ENCODE measurements around the gene FTH1.
"Not testable (repeated sequence)": the region's sequence is repeated elsewhere in the genome, so short reads cannot be mapped to it uniquely, and the experiment has no call there.

FTH1 gene

DNA sequence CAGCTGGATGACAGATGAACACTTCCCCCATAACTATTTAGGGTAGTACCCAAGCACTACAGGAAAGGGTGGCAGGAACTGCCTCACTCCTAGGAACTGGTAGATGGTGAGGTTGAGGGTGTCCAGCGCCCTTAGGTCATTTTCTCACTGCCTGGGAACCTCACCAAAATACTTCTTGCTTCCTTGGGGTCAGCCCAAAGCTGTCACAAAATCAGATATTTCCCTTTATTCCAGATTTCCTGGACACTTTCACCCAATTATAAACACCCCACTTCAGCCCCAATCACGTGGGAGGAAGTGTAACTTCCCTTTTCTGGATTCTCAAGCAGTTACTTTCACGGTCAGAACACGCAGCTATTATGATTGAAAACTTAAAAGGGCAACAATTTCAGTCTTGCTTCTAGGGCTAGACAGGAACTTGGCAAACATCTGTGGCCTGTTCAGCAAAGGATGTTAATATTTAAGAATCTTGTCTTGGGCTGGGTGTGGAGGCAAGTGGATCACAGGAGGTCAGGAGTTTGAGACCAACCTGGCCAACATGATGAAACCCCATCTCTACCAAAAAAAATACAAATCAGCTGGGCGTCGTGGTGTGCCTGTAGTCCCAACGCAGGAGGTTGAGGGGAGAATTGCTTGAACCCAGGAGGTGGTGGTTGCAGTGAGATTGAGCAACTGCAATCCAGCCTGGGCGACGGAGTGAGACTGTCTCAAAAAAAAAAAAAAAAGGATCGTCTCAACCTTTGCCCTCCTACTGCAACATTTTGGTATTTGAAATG lies 4.0 kb downstream of the FTH1 start:
- no peak for DNase-seq (ENCODE audit: low read depth in 2 of 2)

DNA sequence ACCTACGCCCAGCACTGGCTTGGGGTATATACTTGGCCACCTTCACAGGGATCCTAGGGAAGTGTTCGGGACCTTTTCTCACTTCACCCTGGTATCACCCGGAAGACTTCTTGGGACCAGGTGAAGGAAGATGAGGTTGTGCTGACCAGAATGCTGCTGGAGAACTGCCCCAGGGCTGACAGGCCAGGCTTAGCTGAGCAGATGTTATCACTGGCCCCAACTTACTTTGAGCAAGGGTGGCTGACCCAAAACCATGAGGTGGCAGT lies 4.5 kb downstream of the FTH1 start:
- DNase-seq (ENCODE audit: low read depth in 2 of 2), result no peak

DNA sequence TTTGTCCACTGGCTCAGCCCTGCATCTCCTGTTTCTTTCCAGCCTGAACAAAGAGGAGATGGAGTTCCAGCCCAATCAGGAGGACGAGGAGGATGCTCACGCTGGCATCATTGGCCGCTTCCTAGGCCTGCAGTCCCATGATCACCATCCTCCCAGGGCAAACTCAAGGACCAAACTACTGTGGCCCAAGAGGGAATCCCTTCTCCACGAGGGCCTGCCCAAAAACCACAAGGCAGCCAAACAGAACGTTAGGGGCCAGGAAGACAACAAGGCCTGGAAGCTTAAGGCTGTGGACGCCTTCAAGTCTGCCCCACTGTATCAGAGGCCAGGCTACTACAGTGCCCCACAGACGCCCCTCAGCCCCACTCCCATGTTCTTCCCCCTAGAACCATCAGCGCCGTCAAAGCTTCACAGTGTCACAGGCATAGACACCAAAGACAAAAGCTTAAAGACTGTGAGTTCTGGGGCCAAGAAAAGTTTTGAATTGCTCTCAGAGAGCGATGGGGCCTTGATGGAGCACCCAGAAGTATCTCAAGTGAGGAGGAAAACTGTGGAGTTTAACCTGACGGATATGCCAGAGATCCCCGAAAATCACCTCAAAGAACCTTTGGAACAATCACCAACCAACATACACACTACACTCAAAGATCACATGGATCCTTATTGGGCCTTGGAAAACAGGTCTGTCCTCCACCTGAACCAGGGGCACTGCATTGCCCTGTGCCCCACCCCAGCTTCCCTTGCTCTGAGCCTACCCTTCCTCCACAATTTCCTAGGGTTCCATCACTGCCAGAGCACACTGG lies 5.0 kb downstream of the FTH1 start:
- no peak for DNase-seq (ENCODE audit: low read depth in 2 of 2)

DNA sequence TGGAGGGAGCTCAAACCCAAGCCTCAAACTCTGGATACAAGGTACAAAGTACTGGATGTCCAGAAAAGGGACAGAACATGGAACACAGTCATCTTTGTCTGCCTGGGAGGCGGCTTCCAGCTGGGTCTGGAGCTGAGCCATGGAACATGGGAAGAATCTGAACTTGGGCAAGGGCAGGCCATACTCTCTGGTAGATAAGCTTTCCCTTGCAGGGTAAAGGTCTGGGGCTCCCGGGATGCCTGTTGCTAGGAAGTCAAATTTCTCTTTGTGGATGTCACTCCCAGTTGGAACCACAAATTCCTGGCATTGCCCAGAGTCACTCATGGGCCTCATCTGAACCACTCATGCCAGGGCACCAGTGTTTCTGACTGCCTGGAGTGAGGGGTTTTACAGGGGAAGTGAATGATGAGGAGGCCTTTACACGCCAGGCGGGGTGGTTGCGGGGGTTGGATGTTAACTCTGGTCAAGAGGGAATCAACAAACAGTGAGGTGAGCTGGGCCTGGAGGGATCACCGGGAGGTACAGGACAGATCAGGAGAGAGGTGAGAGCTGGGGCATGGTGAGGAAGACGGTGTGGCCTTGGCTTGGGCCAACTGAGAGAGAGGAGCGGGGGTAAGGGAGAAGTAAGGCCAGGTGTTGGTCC lies 5.7 kb downstream of the FTH1 start:
- DNase-seq (ENCODE audit: low read depth in 2 of 2), result no peak

DNA sequence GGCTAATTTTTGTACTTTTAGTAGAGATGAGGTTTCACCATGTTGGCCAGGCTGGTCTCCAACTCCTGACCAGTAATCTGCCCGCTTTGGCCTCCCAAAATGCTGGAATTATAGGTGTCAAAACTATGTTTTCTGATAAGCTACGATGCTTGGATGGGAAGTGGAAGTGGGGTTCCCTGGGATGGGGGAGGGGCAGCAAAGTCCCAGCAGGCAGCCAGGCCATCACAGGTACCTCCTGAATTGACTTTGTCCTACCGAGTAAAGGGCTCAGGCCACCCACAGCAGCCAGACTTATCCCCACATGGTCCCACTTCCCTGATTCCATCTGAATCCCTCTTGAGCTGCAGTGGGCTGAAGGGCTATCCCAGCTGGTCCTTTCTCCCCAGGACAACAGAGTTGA lies 6.9 kb downstream of the FTH1 start:
- no peak for DNase-seq (ENCODE audit: low read depth in 2 of 2)

DNA sequence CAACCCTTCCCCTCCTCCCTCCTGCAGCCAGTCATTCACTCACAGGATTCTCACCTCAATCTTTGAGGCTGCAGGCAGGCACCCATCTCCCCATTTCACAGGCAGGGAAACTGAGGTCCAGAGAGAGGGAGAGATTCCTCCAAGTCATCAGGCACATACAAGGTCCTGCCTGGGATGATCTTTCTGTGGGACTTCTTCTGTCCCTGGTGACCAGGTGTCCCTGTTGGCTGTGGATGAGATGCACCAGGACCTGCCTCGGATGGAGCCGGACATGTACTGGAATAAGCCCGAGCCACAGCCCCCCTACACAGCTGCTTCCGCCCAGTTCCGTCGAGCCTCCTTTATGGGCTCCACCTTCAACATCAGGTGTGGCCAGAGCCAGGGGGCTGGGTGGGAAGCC lies 7.8 kb downstream of the FTH1 start:
- DNase-seq (ENCODE audit: low read depth in 2 of 2), result no peak

DNA sequence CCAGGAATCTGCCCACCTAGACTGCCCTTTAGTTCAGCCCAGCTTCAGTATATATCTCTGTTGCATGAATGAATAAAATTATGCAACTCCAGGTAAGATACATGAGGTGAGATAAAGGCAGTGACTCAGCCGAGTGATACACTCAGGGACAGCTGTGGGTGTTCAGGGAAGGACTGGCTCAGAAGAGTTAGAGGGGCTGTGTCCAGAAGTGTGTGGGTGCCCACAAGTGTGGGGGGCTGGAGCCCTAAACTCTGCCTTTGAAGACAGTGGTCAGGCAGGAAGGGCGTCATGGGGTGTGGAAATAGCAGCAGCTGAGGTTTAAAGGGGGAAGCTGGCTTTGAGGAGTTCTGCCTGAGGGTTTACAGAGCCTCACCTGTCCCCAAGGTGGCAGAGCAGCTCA lies 8.3 kb downstream of the FTH1 start:
- DNase-seq (ENCODE audit: low read depth in 2 of 2), result no peak

DNA sequence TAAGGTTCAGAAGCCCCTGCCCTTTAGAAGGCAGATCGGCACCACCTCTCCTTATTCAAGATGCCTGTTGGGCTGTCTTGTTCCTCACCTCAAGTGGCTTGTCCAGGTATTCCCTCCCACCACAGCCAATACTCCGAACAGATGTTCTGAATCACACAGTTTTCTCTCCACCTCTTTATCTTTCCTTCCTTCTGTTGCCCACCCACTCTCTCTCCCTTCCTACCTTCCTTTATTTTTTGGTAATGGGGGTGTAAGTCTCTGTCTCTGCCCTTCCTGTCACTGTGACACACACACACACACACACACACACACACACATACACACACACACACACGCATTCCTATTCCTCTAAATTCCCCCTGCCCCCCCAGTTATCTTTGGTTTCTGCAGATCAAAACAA lies 8.8 kb downstream of the FTH1 start:
- DNase-seq (ENCODE audit: low read depth in 2 of 2), result no peak

DNA sequence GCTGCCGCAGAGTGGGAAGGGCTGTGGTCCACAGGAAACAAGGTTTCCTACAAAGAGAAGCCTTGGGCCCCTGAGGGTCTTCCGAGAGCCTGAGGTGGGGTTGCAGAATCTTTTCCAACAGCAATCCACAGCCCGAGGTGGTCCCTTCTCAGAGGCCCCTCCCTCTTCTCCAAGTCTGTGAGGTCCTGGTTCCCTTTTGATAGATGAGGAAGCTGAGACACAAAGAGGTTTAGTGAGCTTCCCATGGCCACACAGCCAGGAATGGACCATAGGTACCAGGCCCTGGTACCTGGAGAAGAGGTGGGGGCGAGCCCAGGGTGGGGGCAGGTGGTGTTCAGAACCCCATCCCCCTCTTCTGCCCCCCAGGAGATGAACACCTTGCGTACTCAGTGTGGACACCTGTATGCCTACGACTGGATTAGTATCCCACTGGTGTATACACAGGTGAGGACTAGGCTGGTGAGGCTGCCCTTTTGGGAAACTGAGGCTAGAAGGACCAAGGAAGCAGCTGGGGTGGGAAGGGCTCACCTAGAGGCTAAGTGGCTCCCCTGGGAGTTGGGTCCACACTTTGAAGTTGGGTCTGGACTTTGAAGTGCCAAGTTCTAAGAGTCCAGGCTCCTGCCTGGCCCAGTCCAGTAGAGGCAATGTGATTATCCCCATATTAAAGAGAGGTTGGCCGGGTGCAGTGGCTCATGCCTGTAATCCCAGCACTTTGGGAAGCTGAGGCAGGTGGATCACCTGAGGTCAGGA lies 10.2 kb downstream of the FTH1 start:
- DNase-seq (ENCODE audit: low read depth in 2 of 2), result no peak

DNA sequence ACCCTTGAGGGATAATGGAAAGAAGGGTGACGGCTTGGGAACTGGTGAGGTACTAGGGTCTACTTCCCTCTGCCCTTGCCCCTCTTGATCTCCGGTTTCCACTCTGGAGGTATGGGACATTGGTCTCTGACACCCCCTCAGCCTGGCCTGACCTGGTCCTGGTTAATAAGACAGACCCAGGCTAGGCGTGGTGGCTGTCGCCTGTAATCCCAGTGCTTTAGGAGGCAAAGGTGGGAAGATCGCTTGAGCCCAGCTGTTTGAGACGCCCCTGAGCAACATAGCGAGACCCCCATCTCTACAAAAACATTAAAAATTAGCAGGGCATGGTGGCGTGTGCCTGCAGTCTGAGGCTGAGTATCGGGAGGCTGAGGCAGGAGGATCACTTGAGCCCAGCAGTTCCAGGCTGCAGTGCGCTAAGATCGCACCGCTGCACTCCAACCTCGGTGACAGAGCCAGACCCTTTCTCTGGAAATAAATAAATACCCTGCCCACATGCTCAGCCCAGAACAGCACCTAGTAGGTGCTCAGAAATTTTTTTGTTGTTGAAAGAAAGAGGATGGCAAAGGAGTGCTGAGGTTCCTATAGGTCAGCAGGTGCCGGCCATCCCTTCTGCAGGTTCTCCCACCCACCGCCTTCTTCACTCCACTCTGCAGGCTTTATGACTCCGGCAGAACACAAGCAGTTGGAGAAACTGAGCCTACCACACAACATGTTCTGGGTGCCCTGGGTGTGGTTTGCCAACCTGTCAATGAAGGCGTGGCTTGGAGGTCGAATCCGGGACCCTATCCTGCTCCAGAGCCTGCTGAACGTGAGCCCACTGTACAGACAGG lies 11.0 kb downstream of the FTH1 start:
- DNase-seq (ENCODE audit: low read depth in 2 of 2), result no peak

DNA sequence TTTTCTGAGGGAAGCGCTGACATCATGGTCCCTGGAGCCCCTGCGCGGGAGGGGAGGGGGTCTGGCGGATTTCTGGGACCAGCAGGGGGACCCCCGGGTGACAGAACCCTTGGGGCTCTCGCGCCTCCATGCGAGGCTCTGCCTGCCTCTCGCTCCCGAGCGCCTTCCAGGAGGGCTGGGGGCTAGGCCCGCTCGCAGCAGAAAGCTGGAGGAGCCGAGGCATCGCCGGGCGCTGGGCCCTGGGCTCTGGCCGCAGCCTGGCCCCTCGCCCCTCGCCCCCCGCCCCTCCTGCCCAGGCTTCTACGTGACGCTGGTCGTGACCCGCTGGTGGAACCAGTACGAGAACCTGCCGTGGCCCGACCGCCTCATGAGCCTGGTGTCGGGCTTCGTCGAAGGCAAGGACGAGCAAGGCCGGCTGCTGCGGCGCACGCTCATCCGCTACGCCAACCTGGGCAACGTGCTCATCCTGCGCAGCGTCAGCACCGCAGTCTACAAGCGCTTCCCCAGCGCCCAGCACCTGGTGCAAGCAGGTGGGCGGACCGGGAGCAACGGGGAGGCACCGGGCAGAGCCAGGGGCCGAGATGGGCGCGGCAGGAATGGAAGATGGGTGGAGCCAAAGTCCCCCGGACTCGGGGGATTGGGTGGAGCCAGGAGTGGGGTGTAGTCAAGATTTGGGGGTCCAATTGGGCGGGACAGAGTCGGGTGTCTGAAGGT lies 11.9 kb downstream of the FTH1 start:
- DNase-seq (ENCODE audit: low read depth in 2 of 2), result no peak

DNA sequence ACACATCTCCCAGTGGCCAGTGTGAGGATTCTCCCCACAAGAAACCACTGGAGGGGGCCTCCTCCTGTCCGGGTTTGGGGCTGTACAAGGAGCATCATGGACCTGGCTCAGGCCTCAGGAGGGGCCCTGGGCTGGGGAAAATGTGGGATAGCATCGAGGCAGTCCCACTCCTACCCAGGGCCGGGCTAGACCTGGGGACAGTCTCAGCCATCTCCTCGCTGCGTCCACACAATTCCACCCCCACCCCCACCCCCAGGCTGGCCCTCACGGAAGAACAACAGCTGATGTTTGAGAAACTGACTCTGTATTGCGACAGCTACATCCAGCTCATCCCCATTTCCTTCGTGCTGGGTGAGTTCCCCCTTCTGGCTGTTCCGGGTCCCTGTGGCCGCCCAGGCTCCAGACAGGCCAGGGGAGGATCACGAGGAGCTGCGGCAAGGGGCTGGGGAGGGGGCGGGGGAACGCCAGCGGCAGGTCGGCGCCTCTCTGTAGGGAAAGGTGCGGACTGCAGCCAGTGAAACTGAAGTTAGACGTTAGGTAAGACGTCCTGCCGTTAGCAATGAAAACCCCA lies 12.5 kb downstream of the FTH1 start:
- DNase-seq (ENCODE audit: low read depth in 2 of 2), result no peak

DNA sequence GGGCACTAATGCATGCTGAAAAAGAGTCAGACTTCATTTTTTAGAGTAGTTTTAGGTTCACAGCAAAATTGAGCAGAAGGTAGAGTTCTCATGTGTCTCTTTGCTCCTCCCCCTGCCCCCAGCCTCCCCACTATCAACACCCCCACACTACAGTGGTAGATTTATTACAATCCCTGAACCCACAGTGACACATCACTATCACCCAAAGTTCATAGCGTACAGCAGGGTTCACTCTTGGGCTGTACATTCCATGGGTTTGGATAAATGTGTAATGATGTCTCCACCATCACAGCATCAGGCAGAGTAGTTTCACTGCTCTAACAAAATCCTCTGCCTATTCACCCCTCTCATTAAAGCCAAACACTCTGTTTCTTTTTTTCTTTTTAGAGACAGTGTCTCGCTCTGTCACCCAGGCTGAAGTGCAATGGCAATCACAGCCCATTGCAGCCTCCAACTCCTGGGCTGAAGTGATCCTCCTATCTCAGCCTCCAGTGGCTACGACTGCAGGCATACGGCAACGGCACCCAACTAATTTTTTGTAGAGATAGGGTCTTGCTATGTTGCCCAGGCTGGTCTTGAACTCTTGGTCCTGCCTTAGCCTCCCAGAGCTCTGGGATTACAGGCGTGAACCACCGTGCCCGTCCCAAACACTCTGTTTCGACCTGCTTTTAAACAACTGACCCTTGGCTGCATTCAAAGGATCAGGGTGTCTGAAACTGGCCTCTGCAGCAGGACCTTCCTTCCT lies 13.2 kb downstream of the FTH1 start:
- no peak for DNase-seq (ENCODE audit: low read depth in 2 of 2)

DNA sequence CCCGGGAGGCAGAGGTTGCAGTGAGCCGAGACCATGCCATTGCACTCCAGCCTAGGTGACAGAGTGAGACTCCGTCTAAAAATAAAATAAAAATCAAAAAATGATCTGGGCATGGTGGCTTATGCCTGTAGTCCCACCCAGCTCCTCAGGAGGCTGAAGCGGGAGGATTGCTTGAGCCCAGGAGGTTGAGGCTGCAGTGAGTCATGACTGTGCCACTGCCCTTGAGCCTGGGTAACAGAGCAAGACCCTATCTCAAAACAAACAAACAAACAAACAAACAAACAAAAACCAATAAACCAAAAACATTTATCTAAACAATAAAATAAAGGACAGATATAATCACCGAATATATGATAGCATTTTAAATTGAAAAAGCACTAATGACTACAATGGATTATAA lies 13.8 kb downstream of the FTH1 start:
- not testable (repeated sequence) for DNase-seq (ENCODE audit: low read depth in 2 of 2)

DNA sequence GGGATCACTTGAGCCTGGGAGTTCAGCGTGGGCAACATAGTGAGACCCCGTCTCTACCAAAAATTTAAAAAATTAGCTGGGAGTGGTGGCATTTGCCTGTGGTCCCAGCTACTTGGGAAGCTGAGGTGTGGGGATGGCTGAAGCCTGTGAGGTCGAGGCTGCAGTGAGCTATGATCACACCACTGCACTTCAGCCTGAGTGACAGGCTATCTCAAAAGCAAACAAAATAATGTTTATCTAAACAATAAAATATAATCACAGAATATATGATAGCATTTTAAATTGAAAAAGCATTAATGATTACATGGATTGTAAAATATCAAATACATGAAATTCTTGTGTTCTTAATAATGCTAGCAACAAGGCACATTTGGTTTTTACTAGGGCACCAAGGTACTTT lies 14.6 kb downstream of the FTH1 start:
- no peak for DNase-seq (ENCODE audit: low read depth in 2 of 2)

DNA sequence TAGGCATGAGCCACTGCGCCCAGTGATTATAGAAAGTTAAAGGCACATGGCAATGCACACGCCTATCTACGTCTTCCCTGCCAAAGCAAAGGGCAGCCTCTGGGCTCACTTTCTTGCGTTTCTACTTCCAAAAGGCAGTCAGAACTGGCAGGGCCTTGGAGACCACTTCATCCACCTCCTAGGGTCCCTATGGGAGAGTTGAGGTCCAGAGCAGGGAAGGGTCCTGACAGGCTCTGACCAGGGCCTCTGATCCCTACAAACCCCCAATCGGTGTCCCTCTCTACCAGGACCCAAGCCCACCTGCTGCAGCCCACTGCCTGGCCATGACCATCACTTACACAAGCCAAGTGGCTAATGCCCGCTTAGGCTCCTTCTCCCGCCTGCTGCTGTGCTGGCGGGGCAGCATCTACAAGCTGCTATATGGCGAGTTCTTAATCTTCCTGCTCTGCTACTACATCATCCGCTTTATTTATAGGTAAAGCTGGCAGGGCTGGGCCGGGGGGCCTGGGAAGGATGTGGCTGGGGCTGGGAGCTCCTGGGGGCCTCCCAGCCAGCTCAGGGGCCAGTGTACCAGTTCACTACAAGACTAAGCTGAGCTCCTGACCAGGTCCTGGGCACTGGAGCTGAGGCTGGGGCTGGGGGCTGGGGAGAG lies 15.8 kb downstream of the FTH1 start:
- no peak for DNase-seq (ENCODE audit: low read depth in 2 of 2)

DNA sequence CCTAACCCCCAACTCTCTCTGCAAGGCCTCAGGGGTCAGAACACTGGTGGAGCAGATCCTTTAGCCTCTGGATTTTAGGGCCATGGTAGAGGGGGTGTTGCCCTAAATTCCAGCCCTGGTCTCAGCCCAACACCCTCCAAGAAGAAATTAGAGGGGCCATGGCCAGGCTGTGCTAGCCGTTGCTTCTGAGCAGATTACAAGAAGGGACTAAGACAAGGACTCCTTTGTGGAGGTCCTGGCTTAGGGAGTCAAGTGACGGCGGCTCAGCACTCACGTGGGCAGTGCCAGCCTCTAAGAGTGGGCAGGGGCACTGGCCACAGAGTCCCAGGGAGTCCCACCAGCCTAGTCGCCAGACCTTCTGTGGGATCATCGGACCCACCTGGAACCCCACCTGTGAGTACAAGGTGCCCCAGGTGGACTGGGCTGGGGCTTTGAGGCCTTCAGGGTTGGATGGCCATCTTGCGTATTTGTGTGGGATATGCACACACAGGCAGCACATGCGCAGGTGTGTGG lies 17.3 kb downstream of the FTH1 start, which contains the start of gene BEST1:
TSS of gene BEST1 (plus strand) at position 317 of the 513 bp plus-strand sequence. CDS start 1,456 bp downstream, outside the sequence.
- DNase-seq (ENCODE audit: low read depth in 2 of 2), result no peak

DNA sequence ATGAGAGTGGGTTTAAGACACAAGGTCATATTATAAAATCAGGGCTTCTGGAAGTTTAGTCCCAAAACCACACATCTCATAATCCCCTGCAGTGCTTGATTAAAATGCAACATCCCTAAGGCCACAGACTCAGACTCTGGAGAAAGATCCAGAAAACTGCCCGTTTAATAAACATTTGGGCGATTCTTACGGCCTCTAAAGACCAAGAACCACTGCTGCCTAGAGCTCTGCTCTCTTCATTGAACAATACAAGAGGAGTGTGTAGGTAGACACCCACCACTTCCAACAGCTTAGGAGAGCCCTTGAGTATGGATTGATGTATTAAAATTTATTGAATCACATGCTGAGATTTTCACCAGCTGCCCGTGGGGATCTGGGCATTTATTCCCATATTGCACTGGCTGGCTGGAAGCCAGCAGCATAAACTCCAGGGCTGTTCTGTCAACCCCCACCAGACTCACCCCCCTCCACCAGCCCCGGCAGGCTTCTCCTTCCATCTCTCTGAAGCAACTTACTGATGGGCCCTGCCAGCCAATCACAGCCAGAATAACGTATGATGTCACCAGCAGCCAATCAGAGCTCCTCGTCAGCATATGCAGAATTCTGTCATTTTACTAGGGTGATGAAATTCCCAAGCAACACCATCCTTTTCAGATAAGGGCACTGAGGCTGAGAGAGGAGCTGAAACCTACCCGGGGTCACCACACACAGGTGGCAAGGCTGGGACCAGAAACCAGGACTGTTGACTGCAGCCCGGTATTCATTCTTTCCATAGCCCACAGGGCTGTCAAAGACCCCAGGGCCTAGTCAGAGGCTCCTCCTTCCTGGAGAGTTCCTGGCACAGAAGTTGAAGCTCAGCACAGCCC lies 18.0 kb downstream of the FTH1 start:
- no peak for DNase-seq (ENCODE audit: low read depth in 2 of 2)

Measured in stimulated activated CD4-positive, alpha-beta T cell treated with anti-CD3 and anti-CD28 coated beads, Interleukin-12 subunit alpha, Interleukin-12 subunit beta, amount 100 ng/mL, for 24 hours (primary cell).